Testis (tissue), 2 donors: ENCODE measurements around the gene CYBA.

Experiments
- CTCF ChIP-seq, 3 experiments: fragments of 450-650 bp in 2 of 3; fragments of 200-600 bp in 1 of 3; sonication (generic) in 1 of 3; IDR thresholded peaks; one replicate each; pipeline ENCODE4 v1.5.1; 2016 to 2019; ENCODE audit warnings: antibody characterized with exemption in 3 of 3, mild to moderate bottlenecking in 2 of 3, moderate library complexity in 1 of 3
- POLR2A ChIP-seq: fragments of 450-650 bp; IDR thresholded peaks from one replicate; pipeline ENCODE4 v1.6.1; 2017; ENCODE audit warnings: antibody characterized with exemption, mild to moderate bottlenecking, moderate library complexity

GRCh38 chr16:88665148-88665547, 14.3 kb upstream of the CYBA start:
- TF ChIP-seq POLR2A, result no peak
- no peak for TF ChIP-seq CTCF (IDR thresholded peaks at IDR 0.05)
